Hepatocyte (in vitro differentiated cells): ENCODE data around the gene SFT2D2. TPM values are rescaled to one million over a fixed set of nuclear protein-coding genes. Genes with fewer than 3 reads are reported as not detected.

Experiments
- DNase-seq: peaks from one replicate; pipeline ENCODE4 v3.0.0-alpha.2; 2016; ENCODE audit warnings: low spot score
- H2AFZ ChIP-seq: fragments of 200-600 bp; sonication (generic); 2 replicates; pipeline ENCODE4 v1.6.0; 2016; ENCODE audit warnings: antibody characterized with exemption, mild to moderate bottlenecking
- H3K27ac ChIP-seq: fragments of 200-600 bp; sonication (generic); 2 replicates; pipeline ENCODE4 v1.5.1; 2016; ENCODE audit warnings: mild to moderate bottlenecking
- H3K27me3 ChIP-seq: fragments of 200-600 bp; sonication (generic); 2 replicates; pipeline ENCODE4 v1.6.1; 2016
- H3K36me3 ChIP-seq: fragments of 200-600 bp; sonication (generic); replicated peaks from 2 replicates; pipeline ENCODE4 v1.5.1; 2016; ENCODE audit warnings: low read depth; ENCODE audit not compliant: insufficient read depth
- H3K4me1 ChIP-seq: fragments of 200-600 bp; sonication (generic); 2 replicates; pipeline ENCODE4 v1.5.1; 2016; ENCODE audit warnings: mild to moderate bottlenecking, moderate library complexity; ENCODE audit not compliant: insufficient read depth
- H3K4me2 ChIP-seq: fragments of 200-600 bp; sonication (generic); 2 replicates; pipeline ENCODE4 v1.6.0; 2016
- H3K4me3 ChIP-seq: fragments of 200-600 bp; sonication (generic); 2 replicates; pipeline ENCODE4 v1.5.1; 2016; ENCODE audit warnings: mild to moderate bottlenecking
- H3K79me2 ChIP-seq: fragments of 200-600 bp; sonication (generic); 2 replicates; pipeline ENCODE4 v1.6.0; 2017; ENCODE audit warnings: mild to moderate bottlenecking
- H3K9me2 ChIP-seq: fragments of 200-600 bp; sonication (generic); replicated peaks from 2 replicates; pipeline ENCODE4 v1.6.0; 2017; ENCODE audit warnings: mild to moderate bottlenecking; ENCODE audit not compliant: insufficient read depth
- H3K9me3 ChIP-seq: fragments of 200-600 bp; sonication (generic); 2 replicates; pipeline ENCODE4 v1.5.1; 2016; ENCODE audit warnings: low read depth, mild to moderate bottlenecking
- H4K20me1 ChIP-seq: fragments of 200-600 bp; sonication (generic); 2 replicates; pipeline ENCODE4 v1.6.0; 2016; ENCODE audit warnings: mild to moderate bottlenecking; ENCODE audit not compliant: insufficient read depth, poor library complexity, severe bottlenecking
- CTCF ChIP-seq: fragments of 200-600 bp; sonication (generic); IDR thresholded peaks from 2 replicates; pipeline ENCODE4 v1.5.1; 2016; ENCODE audit warnings: antibody characterized with exemption, mild to moderate bottlenecking; ENCODE audit not compliant: poor library complexity
- EZH2 ChIP-seq: fragments of 200-600 bp; sonication (generic); IDR thresholded peaks from 2 replicates; pipeline ENCODE4 v1.6.1; 2016; ENCODE audit warnings: antibody characterized with exemption, mild to moderate bottlenecking, borderline replicate concordance
- EZH2phosphoT487 ChIP-seq: fragments of 200-600 bp; sonication (generic); IDR thresholded peaks from one replicate; pipeline ENCODE4 v1.6.1; 2018; ENCODE audit warnings: antibody characterized with exemption, mild to moderate bottlenecking, low read depth, moderate library complexity; ENCODE audit not compliant: unreplicated experiment, severe bottlenecking
- whole genome bisulfite sequencing: methylation state at CpG from one replicate; pipeline ENCODE4 v1.1.6; 2016; ENCODE audit warnings: low lambda C conversion rate; ENCODE audit errors: missing lambda C conversion rate; 5-methylcytosine and 5-hydroxymethylcytosine counted together
- polyA plus RNA-seq: library from polyadenylated mRNA; unstranded; fragments of >200 nt; fragmentation: Nextera tagmentation; extraction: Ambion mirVana; gene quantifications from 2 replicates; pipeline ENCODE4 v1.2.1, GENCODE V29; 2016
- total RNA-seq: library from RNA; depleted of rRNA; stranded (reverse); fragments of >200 nt; gene quantifications from 2 replicates; pipeline ENCODE4 v1.2.3, GENCODE V29; 2014

SFT2D2 gene
- total and polyA plus RNA-seq, 2 experiments from 2014 or later = 31.5 to 36.9 TPM

- no peak overlapping the region for H3K4me2 ChIP-seq
- no peak for TF ChIP-seq CTCF
- TF ChIP-seq EZH2 = no peak
- TF ChIP-seq EZH2phosphoT487 = no peak
- no peaks in the 10 kb centered on the region for H3K4me1 ChIP-seq
- H3K9me3 ChIP-seq = no peaks in the 10 kb centered on the region
- no peak for DNase-seq
- H3K27ac ChIP-seq = no peak overlapping the region
- no peak overlapping the region for H3K4me3 ChIP-seq
- no peaks in the 10 kb centered on the region for H3K9me2 ChIP-seq
- H4K20me1 ChIP-seq = no peaks in the 10 kb centered on the region
- H3K79me2 ChIP-seq = peaks cover 3% of the 10 kb centered on the region
- 77% methylated on average over 2 of the region's 2 CpGs for WGBS
- no peaks in the 10 kb centered on the region for H3K27me3 ChIP-seq
- no peaks in the 10 kb centered on the region for H3K36me3 ChIP-seq
- no peak overlapping the region for H2AFZ ChIP-seq
These were observed 35.4 kb upstream of the SFT2D2 start for GRCh38 chr1:168190403-168190802.

DNA sequence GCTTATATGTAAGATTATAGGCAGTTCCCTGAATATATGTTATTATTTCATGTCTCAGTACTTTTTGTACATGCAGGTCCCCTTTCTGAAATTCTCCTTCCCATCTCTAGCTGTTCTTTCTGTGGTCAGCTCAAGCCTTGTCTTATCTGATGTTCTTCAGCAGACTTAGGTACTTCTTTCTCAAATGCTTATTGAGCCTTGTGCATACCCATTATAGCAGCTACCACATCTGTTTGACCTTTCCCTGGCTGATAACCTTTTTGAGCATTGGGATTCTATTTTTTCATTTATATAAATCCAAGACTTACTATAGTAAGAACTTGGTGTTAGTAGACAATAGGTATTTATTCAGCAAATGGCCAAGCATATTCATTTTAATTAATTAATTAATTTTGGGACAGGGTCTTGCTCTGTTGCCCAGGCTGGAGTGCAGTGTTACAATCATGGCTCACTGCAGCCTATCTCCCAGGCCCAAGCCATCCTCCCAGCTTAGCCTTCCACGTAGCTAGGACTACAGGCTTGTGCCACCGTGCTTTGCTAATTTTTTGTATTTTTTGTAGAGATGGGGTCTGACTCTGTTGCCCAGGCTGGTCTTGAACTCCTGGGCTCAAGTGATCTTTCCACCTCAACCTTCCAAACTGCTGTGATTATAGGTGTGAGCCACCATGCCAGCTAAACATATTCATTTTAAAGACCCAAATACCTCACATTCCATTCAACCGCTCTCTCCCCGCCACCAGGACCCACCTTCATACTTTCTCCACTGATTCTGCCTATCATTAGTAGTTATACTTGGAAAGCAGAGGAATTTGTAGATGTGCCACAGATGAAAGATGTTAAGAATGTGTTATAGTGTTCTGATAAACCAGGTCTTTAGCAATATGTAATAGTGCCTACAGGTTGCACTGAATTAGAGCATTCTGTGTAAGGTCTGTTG, 30.3 kb upstream of the SFT2D2 start:
- Histone ChIP-seq H3K4me3 (no peak overlapping the region), H3K9me3 (no peaks in the 10 kb centered on the region), H4K20me1 (no peaks in the 10 kb centered on the region), H3K4me2 (no peak overlapping the region), H3K27ac (no peak overlapping the region), H2AFZ (no peak overlapping the region), H3K79me2 (no peaks in the 10 kb centered on the region), H3K9me2 (no peaks in the 10 kb centered on the region), H3K27me3 (no peaks in the 10 kb centered on the region), H3K36me3 (no peaks in the 10 kb centered on the region), H3K4me1 (no peaks in the 10 kb centered on the region)
- 83% methylated on average over 4 of the region's 4 CpGs for WGBS
- TF ChIP-seq EZH2phosphoT487 (no peak), CTCF (no peak), EZH2 (no peak)
- no peak for DNase-seq

DNA sequence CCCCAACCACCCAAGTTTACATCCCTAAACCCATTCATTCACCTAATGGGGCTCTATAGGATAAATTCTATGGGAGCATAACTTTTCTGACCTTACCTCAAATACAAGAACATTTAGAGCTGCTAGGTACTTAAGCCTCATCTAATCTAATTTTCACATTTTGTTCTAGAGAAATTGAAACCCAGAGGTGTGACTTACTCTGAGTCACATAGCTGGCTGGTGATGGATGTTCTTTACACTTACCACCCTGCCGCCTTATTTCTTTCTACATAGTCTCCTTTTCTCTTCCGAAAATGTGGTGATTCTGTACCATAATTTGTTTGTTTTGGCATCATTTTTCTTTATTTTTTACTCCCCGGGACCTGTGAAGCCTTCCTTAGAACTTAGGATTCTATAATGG, 26.7 kb upstream of the SFT2D2 start:
- Histone ChIP-seq H3K4me1 (no peaks in the 10 kb centered on the region), H4K20me1 (no peaks in the 10 kb centered on the region), H3K27me3 (no peaks in the 10 kb centered on the region), H2AFZ (no peak overlapping the region), H3K4me3 (no peak overlapping the region), H3K36me3 (no peaks in the 10 kb centered on the region), H3K9me2 (no peaks in the 10 kb centered on the region), H3K9me3 (no peaks in the 10 kb centered on the region), H3K27ac (no peak overlapping the region), H3K4me2 (no peak overlapping the region), H3K79me2 (no peaks in the 10 kb centered on the region)
- TF ChIP-seq EZH2 = no peak
- no peak for TF ChIP-seq CTCF
- WGBS = 63% methylated on average over 3 of the region's 3 CpGs
- no peak for DNase-seq
